HG03575 (cell line): ENCODE results near the gene EPDR1.
"Not testable (repeated sequence)": the region's sequence is repeated elsewhere in the genome, so short reads cannot be mapped to it uniquely, and the experiment has no call there.

Experiments
- ATAC-seq: cut with Tn5 transposase; IDR thresholded peaks from one replicate; pipeline ENCODE4 v1.9.1; 2021; ENCODE audit not compliant: unreplicated experiment, insufficient number of reproducible peaks, low FRiP score; ENCODE audit errors: extremely low read depth

Gene EPDR1

GRCh38 chr7:37925620-37926019 lies 5.2 kb downstream of the EPDR1 start:
- ATAC-seq: no peak

DNA sequence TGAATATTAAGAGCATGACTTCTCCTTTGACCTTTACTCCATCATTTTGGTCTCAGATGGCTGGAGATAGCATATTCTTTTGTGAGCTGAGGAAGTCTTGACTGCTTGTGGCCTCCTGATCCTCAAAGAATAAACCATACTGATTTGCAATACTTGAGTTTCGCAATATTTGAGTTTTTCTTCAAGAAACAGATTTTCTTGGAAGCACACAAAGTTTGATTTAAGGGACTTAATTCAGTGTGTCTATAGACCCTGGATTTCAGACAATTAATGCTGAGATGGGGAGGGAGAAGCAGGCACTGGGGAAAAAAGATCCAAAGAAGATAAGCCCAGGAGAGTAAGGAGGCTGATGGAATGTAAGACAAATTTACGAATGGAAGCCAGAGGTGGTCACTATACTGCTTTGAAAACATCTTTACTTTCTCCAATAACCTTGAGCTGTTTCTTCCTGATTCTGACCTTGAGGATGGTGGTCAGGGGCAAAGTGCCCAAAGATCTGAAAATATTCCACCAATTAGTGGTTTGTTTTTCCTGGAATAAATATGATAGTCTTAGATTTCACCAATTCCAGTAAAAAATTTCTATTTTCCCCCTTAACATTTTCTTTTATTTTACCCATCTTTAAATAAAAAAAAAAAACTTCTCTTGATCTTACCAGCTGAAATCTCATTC lies 7.5 kb downstream of the EPDR1 start:
- ATAC-seq: no peak

DNA sequence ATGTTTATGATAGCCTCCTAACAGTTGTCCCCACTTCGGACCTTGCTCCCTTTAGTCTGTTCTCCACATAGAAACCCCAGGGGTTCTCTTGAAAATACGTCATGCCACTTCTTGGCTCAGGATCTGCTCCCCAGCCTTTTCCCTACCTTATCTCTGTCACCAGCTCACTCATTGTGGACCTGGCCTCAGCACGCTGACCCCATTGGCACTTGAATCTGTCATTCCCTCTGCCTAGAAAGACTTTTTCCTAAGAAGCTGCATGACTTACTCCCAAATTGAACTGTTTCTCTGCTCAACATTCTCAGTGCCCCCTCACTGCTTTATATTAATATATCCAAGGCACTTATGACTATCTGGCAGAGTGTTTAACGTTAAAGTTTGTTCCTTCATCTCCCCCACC lies 8.4 kb downstream of the EPDR1 start:
- no peak for ATAC-seq

- ATAC-seq: no peak
These were observed 9.9 kb downstream of the EPDR1 start for GRCh38 chr7:37930226-37930948.

GRCh38 chr7:37932543-37932942 lies 12.1 kb downstream of the EPDR1 start:
- ATAC-seq: no peak

GRCh38 chr7:37933018-37933566 lies 12.7 kb downstream of the EPDR1 start:
- no peak for ATAC-seq

DNA sequence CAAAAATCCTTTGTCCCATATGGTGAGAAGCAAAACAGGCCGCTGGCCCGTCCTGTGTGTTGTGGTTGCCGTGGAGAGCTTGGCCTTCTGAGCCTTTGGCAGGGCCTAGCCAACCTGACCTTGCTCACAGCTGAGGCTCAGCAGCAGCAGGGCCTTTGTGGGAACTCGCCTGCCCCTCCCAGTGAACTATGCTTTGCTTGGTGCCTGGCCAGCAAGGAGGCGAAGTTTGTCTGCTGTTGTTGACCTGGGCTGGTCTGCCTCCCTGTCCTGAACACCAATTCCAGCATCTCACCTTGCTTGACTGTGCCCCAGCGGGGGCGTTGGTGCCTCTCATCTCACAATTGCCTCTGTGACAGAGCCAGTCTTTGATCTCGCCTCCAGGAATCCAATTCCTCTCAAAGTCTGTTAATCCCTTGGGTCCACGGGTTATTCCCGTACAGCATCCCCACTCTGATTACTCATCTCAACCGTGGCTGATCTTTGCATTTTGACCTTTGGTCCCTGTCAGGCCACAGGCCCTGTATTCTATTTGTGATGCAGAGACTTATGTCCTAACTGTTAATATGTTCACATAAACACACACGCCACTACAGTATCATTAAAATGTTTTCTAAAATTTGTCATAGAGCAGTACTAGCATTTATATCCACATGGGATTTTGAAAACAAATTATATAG lies 22.6 kb downstream of the EPDR1 start:
- ATAC-seq: no peak

GRCh38 chr7:37943905-37944736 lies 23.7 kb downstream of the EPDR1 start:
- no peak for ATAC-seq

GRCh38 chr7:37944737-37945054 lies 24.3 kb downstream of the EPDR1 start:
- ATAC-seq: no peak

DNA sequence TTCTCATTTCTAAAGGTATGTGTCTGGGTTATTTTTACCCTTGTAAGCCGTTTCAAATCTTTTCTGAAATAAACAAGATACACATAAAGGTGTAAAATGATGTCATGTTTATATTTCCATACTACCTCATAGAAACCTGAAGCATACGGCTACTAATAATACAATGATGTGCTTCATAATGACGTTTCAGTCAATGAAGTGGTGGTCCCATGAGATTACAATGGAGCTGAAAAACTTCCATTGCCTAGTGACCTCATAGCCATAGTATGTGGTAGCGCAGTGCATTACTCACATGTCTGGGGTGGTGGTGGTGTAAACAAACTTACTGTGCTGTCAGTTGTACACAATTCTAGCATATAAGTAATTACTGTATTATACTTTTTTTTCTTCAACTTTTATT lies 24.9 kb downstream of the EPDR1 start:
- no peak for ATAC-seq

DNA sequence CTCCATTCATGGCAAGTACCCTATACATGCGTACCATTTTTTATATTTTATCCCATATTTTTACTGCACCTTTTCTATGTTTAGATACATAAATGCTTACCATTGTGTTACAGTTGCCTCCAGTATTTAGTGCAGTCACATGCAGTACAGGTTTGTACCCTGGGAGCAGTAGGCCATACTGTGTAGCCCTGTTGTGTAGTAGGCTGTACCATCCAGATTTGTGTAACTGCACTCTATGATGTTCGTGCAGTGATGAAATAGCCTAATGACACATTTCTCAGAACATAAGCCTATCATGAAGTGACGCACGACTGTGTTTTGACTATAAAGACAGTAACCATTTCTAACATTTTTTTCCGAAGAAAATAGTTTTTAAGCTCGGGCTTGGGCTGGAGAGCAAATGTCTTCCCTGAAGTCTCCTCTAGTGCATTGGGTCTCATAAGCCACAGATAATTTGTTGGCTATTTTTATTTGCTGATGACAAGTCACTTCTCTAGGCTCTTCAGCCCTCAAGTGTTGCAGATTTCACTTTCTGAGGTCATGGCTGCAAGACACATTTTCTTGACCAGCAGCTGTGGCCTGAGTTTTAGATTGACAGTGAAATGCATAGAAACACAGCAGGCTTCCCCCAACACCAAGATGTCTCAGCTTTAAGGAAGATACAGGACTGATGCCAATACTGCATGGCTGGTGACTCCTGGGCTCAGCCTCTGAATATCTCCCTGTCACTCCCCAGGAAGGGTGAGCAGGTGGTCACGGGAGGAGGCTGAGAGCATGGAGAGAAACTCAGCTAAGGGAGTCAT lies 26.9 kb downstream of the EPDR1 start:
- ATAC-seq: no peak

DNA sequence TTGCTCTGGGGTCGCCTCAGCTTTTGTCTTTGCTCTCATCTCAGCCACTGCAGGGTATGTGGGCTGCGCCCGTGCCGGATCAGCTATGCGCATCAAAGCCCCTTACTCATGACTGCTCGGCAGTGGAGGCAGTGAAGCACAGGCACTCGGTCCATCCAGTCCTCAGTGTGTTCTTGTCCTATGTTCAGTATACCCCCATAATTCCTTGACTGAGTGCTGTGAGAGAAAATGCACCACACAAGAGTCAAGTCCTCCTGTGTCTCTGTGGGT lies 27.4 kb downstream of the EPDR1 start:
- no peak for ATAC-seq

GRCh38 chr7:37952240-37952639 lies 31.8 kb downstream of the EPDR1 start:
- no peak for ATAC-seq

DNA sequence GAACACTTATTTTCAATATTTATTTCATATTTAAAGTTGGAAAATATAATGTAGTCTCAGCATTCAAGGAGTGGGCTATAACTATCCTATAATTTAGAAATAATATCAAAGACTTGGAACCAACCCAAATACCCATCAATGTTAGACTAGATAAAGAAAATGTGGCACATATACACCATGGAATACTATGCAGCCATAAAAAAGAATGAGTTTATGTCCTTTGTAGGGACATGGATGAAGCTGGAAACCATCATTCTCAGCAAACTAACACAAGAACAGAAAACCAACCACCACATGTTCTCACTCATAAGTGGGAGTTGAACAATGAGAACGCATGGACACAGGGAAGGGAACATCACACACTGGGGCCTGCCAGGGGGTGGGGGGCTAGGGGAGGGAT lies 33.8 kb downstream of the EPDR1 start:
- not testable (repeated sequence) for ATAC-seq

- no peak for ATAC-seq
These were observed 36.4 kb downstream of the EPDR1 start for GRCh38 chr7:37956791-37957190.

- ATAC-seq: no peak
These were observed 37.0 kb downstream of the EPDR1 start for GRCh38 chr7:37957221-37957970.

GRCh38 chr7:37960483-37960882 lies 40.0 kb downstream of the EPDR1 start:
- ATAC-seq: no peak

GRCh38 chr7:37961251-37961650 lies 40.8 kb downstream of the EPDR1 start:
- ATAC-seq: no peak
